ENCODE measurements around the gene PPFIA4. TPM values are rescaled to one million over a fixed set of nuclear protein-coding genes. Genes with fewer than 3 reads are reported as not detected.

The PPFIA4 gene
- total RNA-seq, 2 experiments from 2014 or later, result 78.8 to 79.9 TPM

DNA sequence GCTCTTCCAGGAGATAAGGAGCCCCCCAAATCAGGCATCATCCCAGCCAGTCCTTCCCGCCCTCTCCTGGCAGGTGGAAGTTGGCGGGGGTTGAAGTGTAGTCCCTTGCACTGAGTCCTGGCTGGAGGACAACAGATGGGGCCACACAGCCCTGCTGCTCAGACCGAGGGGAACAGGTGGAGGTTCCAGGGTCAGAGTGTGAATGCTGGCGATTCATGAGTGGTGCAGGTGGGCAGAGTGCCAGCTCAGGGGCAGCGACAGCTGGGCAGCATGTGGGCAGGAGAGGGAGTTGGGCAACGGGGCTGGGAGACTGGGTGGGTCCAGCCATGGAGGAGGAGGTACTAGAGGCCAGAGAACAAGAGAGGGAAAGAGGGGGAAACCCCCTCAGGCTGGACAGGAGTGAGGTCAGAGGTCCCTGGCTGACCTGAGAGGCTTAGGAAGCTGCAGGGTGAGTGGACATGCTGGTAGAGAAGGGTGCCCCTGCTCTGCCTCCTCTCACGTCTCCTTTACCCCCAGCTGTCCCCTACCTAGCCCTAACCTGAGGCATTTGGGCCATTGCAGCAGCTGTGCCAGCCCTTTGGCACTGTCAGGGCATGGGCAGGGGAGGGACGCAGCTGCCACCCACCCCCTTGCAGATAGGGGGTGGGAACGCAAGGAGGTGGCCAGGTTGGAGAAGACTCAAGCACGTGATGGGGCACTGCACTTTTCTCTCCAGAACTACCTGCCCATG is 90.0 kb downstream of the PPFIA4 start:
- intact Hi-C loops (cut with micrococcal nuclease), result loop anchor here (5.0 kb wide), 1 partner anchor 101 kb away; no protein-coding TSS in a partner anchor
- Mint-ChIP-seq H3K27ac (no peak overlapping the region), H3K36me3 (ENCODE audit: low read depth) (no peaks in the 10 kb centered on the region), H3K9me3 (no peaks in the 10 kb centered on the region), H3K27me3 (peaks cover 26% of the 10 kb centered on the region), H3K4me1 (ENCODE audit: low read depth) (no peaks in the 10 kb centered on the region), H3K4me3 (no peak overlapping the region)
- DNase-seq (no peak), ATAC-seq (no peak)
- POLR2A ChIA-PET, result no interaction called here
- CTCF ChIA-PET, result no interaction called here
- TF ChIP-seq, protein P1, sequence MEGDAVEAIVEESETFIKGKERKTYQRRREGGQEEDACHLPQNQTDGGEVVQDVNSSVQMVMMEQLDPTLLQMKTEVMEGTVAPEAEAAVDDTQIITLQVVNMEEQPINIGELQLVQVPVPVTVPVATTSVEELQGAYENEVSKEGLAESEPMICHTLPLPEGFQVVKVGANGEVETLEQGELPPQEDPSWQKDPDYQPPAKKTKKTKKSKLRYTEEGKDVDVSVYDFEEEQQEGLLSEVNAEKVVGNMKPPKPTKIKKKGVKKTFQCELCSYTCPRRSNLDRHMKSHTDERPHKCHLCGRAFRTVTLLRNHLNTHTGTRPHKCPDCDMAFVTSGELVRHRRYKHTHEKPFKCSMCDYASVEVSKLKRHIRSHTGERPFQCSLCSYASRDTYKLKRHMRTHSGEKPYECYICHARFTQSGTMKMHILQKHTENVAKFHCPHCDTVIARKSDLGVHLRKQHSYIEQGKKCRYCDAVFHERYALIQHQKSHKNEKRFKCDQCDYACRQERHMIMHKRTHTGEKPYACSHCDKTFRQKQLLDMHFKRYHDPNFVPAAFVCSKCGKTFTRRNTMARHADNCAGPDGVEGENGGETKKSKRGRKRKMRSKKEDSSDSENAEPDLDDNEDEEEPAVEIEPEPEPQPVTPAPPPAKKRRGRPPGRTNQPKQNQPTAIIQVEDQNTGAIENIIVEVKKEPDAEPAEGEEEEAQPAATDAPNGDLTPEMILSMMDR (IDR thresholded peaks at IDR 0.05), result no peak

DNA sequence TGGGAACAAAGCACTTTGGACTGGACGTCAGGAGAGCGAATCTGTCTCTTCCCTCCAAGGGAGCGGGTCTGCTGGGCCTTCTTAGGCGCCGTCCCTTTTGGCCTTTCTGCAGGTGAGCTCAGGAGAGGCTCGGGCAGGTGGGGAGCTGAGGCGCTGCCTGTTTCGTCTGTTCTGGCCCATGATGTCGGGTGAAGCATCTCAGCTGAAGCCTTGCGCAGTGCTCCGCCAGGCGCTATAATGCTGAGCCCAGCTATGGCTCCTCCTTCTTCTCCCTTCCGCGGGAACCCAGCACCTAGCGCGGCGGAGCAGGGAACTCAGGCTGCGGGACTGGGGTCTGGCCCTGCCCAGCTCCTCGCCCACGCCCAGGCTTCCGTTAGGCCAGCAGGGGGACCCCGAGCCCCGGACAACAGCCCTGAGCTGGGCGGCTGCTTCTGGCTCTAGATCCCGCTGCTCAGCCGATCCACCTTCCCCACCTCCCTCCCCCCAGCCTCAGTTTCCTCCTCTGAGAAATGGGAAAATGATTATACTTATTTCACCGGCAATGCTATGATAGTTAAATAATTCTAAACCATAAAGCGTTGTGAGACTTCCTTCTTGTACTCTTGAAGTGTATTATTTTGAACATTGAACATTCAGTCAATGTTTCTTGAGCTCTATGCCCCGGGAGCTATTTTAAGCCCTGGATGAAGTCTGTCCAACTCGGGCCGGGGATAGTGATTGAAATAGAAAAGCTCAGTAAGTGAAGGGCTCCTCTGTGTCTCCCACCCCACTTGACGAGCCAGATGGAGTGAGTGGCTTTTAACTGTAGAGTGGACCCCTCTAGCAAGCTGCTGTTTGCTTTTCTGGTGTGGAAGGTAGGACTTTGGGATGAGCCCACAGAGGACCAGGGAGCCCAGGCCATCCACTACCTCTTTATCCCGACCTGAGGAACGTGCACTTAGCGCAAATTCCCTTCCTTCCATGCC is 91.6 kb downstream of the PPFIA4 start:
- DNase-seq, result peak; percentile 74
- peak; percentile 77 for ATAC-seq
- intact Hi-C loops (cut with micrococcal nuclease), result loop anchor here (5.0 kb wide), 1 partner anchor 99 kb away; no protein-coding TSS in a partner anchor
- Mint-ChIP-seq H3K4me1 (ENCODE audit: low read depth) (no peaks in the 10 kb centered on the region), H3K27me3 (peaks cover 34% of the 10 kb centered on the region), H3K9me3 (no peaks in the 10 kb centered on the region), H3K36me3 (ENCODE audit: low read depth) (no peaks in the 10 kb centered on the region), H3K4me3 (no peak overlapping the region), H3K27ac (no peak overlapping the region)
- CTCF ChIA-PET, result interaction anchor here (0.8 to 3.1 kb wide), 15 partner anchors 10 to 370 kb away, joined by 3 to 35 read pairs (median 3); partner anchors contain the start of genes ADORA1 and MYBPH
- POLR2A ChIA-PET, result interaction anchor here (0.7 to 2.5 kb wide), 2 partner anchors 10 to 14 kb away, joined by 3 to 9 read pairs; partner anchors contain the start of gene ADORA1
- TF ChIP-seq, protein P1 (IDR thresholded peaks at IDR 0.05), result peak; percentile 55

DNA sequence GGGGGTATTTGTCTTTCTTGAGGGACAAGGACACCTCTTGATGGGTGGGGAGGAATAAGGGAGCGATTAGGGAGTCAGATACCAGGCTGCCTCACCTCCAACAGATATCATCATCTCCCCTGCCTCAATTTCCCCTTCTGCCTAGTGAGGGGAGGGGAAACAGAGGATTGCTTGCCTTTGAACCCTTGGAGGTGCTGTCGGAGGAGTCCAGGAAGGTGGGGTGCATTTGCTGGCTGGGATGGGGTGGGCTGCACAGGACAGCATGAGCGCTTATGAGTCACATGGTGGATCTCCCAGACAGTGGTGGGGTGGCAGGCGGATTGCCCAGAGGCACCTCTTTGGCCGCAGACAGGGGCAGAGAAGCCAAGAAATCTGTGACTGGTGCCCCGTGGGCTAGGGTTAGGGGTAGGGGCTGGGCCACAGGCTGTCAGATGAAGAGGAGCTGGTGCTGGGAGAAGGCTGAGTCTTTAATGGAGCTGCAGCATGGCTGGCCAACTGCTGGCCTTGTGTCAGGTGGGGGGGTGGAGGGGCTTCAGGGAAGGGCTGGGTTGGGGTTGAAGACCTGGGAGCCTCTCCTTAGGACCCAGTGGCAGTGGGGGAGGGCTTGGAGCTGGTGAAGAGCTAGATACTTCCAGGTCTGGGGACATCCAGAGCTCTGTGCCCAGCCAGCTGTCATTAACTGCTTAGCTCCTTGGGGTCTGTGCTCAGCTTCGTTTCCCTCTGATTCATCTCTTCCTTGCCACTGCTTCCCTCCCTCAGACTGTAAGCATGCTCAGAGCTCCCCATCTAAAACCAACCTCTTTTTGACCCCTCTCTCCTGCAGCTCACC is 94.2 kb downstream of the PPFIA4 start:
- ATAC-seq (no peak), DNase-seq (no peak)
- no peaks in the 10 kb centered on the region for H3K9me3 Mint-ChIP-seq
- no peaks in the 10 kb centered on the region for H3K36me3 Mint-ChIP-seq (ENCODE audit: low read depth)
- no peak overlapping the region for H3K4me3 Mint-ChIP-seq
- no peak overlapping the region for H3K27ac Mint-ChIP-seq
- ChIA-PET POLR2A (no interaction called here), CTCF (interaction anchor here (0.8 to 1.7 kb wide), 4 partner anchors 52 to 147 kb away, joined by 3 to 7 read pairs (median 4); no protein-coding TSS in a partner anchor)
- H3K27me3 Mint-ChIP-seq, result peaks cover 39% of the 10 kb centered on the region
- TF ChIP-seq, protein P1 (IDR thresholded peaks at IDR 0.05), result no peak
- intact Hi-C loops (cut with micrococcal nuclease), result no loop called here
- H3K4me1 Mint-ChIP-seq (ENCODE audit: low read depth), result no peaks in the 10 kb centered on the region

DNA sequence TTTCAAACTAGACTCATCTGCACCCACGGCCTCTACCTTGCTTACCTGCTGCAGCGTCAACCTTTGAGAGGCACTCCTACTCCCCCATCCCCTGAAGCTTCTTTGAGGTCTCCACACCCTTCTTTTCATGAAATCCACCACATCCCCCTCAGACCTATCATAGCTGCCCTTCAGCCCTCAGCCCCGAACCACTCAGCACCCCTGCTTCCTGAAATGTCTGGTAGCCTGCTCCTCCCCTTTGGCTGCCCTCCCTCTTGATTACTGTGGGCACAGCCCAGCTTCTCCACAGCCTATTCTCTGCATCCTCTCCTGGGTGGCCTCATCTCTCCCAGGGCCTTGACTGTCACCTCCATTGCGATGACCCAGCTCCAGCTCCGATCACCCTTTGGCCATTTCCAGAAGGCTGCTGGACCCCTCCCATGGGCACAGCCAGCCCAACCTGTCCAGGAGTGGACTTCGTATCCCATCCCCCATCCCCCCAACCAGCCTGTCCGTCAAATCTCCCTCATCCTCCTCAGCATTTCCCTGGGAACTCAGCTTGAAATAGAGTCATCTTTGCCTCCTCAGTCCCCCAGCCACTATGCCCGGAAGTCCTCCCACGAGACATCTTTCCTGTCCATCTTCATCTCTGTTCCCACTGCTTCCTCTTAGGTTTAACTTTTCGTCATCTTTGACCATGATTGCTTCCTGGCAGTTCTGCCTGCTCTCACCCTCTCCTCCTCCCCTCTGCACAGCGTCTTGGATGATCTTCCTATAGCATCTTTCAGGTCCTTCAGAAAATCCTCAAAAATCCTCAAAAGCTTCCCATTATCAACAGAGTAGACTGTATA is 95.1 kb downstream of the PPFIA4 start:
- TF ChIP-seq, protein P1 (IDR thresholded peaks at IDR 0.05), result no peak
- no peaks in the 10 kb centered on the region for H3K4me1 Mint-ChIP-seq (ENCODE audit: low read depth)
- DNase-seq, result no peak
- no peaks in the 10 kb centered on the region for H3K36me3 Mint-ChIP-seq (ENCODE audit: low read depth)
- H3K4me3 Mint-ChIP-seq, result no peak overlapping the region
- intact Hi-C loops (cut with micrococcal nuclease), result no loop called here
- H3K9me3 Mint-ChIP-seq, result no peaks in the 10 kb centered on the region
- H3K27ac Mint-ChIP-seq, result no peak overlapping the region
- ATAC-seq, result no peak
- ChIA-PET POLR2A (no interaction called here), CTCF (interaction anchor here (0.8 to 1.7 kb wide), 4 partner anchors 51 to 146 kb away, joined by 3 to 7 read pairs (median 4); no protein-coding TSS in a partner anchor)
- peaks cover 41% of the 10 kb centered on the region for H3K27me3 Mint-ChIP-seq
